Keratinocyte (primary cell): ENCODE data around the gene PKP2. TPM values are rescaled to one million over a fixed set of nuclear protein-coding genes. Genes with fewer than 3 reads are reported as not detected.

Source experiments
- DNase-seq: peaks from one replicate; pipeline ENCODE4 v3.0.0-alpha.2; 2011; ENCODE audit warnings: low read depth, missing footprints, low spot score
- FAIRE-seq: peaks from 2 replicates; lab custom pipeline; 2011; peaks lifted over from hg19 to GRCh38; lab: Jason Lieb, UNC
- H2AFZ ChIP-seq: 2 replicates; pipeline ENCODE4 v1.6.0; 2012; ENCODE audit warnings: low read length, control low read depth, inconsistent platforms; ENCODE audit not compliant: control insufficient read depth
- H3K27ac ChIP-seq: 2 replicates; pipeline ENCODE4 v1.5.1; 2011; ENCODE audit warnings: low read length; ENCODE audit not compliant: control insufficient read depth, insufficient read depth
- H3K27me3 ChIP-seq: 3 replicates; pipeline ENCODE4 v1.6.0; 2011; ENCODE audit warnings: low read length; ENCODE audit not compliant: control insufficient read depth, insufficient read depth; ENCODE audit errors: extremely low read depth
- H3K36me3 ChIP-seq, 2 experiments: 2 replicates in 1 of 2; 3 replicates in 1 of 2; pipeline ENCODE4 v1.5.1; 2011; ENCODE audit warnings: low read length in 2 of 2, mild to moderate bottlenecking in 1 of 2; ENCODE audit not compliant: control insufficient read depth in 2 of 2, insufficient read depth in 2 of 2; ENCODE audit errors: extremely low read depth in 1 of 2
- H3K4me1 ChIP-seq: 3 replicates; pipeline ENCODE4 v1.5.1; 2011; ENCODE audit warnings: low read length; ENCODE audit not compliant: control insufficient read depth, insufficient read depth; ENCODE audit errors: extremely low read depth
- H3K4me2 ChIP-seq: 3 replicates; pipeline ENCODE4 v1.6.0; 2011; ENCODE audit warnings: low read depth, low read length; ENCODE audit not compliant: control insufficient read depth, insufficient read depth; ENCODE audit errors: extremely low read depth
- H3K4me3 ChIP-seq, 3 experiments: fragments of 200-600 bp in 1 of 3; sonication (generic) in 1 of 3; 2 replicates in 2 of 3; 3 replicates in 1 of 3; pipeline ENCODE4 v1.5.1; 2011 to 2016; ENCODE audit warnings: low read length in 3 of 3, mild to moderate bottlenecking in 3 of 3, control low read depth in 2 of 3, inconsistent platforms in 1 of 3, low read depth in 1 of 3, mixed read lengths in 1 of 3, mixed run types in 1 of 3, moderate library complexity in 1 of 3; ENCODE audit not compliant: control insufficient read depth in 2 of 3, insufficient read depth in 2 of 3; ENCODE audit errors: extremely low read depth in 1 of 3
- H3K79me2 ChIP-seq: 2 replicates; pipeline ENCODE4 v1.6.0; 2012; ENCODE audit warnings: low read length; ENCODE audit not compliant: control insufficient read depth, insufficient read depth
- H3K9ac ChIP-seq: 3 replicates; pipeline ENCODE4 v1.6.0; 2011; ENCODE audit warnings: low read length; ENCODE audit not compliant: control insufficient read depth, insufficient read depth; ENCODE audit errors: extremely low read depth
- H3K9me1 ChIP-seq: 3 replicates; pipeline ENCODE4 v1.6.0; 2011; ENCODE audit warnings: low read length; ENCODE audit not compliant: control insufficient read depth, insufficient read depth; ENCODE audit errors: extremely low read depth
- H3K9me3 ChIP-seq: 2 replicates; pipeline ENCODE4 v1.5.1; 2012; ENCODE audit warnings: low read depth, low read length; ENCODE audit not compliant: control insufficient read depth
- H4K20me1 ChIP-seq: 3 replicates; pipeline ENCODE4 v1.6.0; 2011; ENCODE audit warnings: low read length; ENCODE audit not compliant: control insufficient read depth, insufficient read depth; ENCODE audit errors: extremely low read depth
- EZH2 ChIP-seq: IDR thresholded peaks from one replicate; pipeline ENCODE4 v1.6.1; 2012; ENCODE audit warnings: inconsistent platforms, mild to moderate bottlenecking, low read length, moderate library complexity
- dilution Hi-C: fragments of 300-500 bp; cut with MboI; formaldehyde crosslinking; loops from one replicate; pipeline ENCODE4 v1.7.0; 2020; ENCODE audit warnings: low sequenced_read_pairs; ENCODE audit not compliant: extremely low pct_ligation_motif_present
- polyA plus RNA-seq, 5 experiments: library from polyadenylated mRNA; depleted of rRNA in 3 of 5; stranded (reverse) in 3 of 5; stranded (forward) in 1 of 5; unstranded in 1 of 5; fragments of >200 nt; gene quantifications; 1 replicate in 1 of 5; 2 replicates in 3 of 5; 3 replicates in 1 of 5; pipeline versions ENCODE4 v1.2.1 to v1.2.3, GENCODE V29; 2011 to 2012; ENCODE audit warnings: missing spikeins in 2 of 5, low read depth in 1 of 5, low replicate concordance in 1 of 5
- TF ChIP-seq, protein P1 (sequence below), 3 experiments: IDR thresholded peaks in 1 of 3; conservative IDR thresholded peaks in 1 of 3; optimal IDR thresholded peaks in 1 of 3; 2 replicates in 2 of 3; 3 replicates in 1 of 3; pipeline versions ENCODE3 to v1.5.1; 2011; ENCODE audit warnings: low read length in 3 of 3, mild to moderate bottlenecking in 3 of 3, moderate library complexity in 2 of 3, control low read depth in 1 of 3, inconsistent platforms in 1 of 3; ENCODE audit not compliant: insufficient read depth in 2 of 3; ENCODE audit errors: extremely low read depth in 1 of 3

PKP2 gene
- polyA plus RNA-seq, 1 donor (not counting 4 experiments of a cell fraction or from before 2014, with no cell fraction given) = 50.4 TPM

DNA sequence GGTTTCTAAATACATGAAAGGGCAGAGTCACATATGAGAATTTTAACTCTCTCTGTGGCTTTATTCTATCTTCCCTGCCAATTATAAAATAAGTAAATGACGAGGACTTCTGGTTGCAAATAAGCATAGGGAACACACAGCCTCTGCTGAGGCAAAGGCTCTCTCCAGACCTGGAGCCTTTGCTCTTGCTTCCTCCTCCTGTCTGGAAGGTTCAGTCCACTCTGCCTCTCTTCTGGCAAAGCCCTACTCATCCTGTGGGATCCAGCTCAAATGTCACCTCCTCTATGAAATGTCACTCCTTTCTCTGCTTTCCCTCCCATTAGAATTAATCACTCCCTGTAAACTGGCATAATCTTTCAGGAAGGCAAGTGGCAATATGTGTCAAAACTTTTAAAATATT is 41.9 kb downstream of the PKP2 start:
- no peak overlapping the region for H3K27ac ChIP-seq
- dilution Hi-C loops = no loop called here
- H3K4me1 ChIP-seq = peaks cover 2% of the 10 kb centered on the region
- DNase-seq (no peak), FAIRE-seq (no peak)
- H3K79me2 ChIP-seq = peaks cover 62% of the 10 kb centered on the region
- no peaks in the 10 kb centered on the region for H4K20me1 ChIP-seq
- H3K9me3 ChIP-seq = no peaks in the 10 kb centered on the region
- H3K4me3 ChIP-seq = no peak overlapping the region
- no peak for TF ChIP-seq EZH2
- TF ChIP-seq, protein P1, sequence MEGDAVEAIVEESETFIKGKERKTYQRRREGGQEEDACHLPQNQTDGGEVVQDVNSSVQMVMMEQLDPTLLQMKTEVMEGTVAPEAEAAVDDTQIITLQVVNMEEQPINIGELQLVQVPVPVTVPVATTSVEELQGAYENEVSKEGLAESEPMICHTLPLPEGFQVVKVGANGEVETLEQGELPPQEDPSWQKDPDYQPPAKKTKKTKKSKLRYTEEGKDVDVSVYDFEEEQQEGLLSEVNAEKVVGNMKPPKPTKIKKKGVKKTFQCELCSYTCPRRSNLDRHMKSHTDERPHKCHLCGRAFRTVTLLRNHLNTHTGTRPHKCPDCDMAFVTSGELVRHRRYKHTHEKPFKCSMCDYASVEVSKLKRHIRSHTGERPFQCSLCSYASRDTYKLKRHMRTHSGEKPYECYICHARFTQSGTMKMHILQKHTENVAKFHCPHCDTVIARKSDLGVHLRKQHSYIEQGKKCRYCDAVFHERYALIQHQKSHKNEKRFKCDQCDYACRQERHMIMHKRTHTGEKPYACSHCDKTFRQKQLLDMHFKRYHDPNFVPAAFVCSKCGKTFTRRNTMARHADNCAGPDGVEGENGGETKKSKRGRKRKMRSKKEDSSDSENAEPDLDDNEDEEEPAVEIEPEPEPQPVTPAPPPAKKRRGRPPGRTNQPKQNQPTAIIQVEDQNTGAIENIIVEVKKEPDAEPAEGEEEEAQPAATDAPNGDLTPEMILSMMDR (optimal IDR thresholded peaks at IDR 0.05 in 1 of 3, IDR thresholded peaks at IDR 0.05 in 1 of 3, conservative IDR thresholded peaks at IDR 0.05 in 1 of 3; ENCODE audit: extremely low read depth in 1 of 3, insufficient read depth in 2 of 3, low read length in 3 of 3) = no peak
- H3K27me3 ChIP-seq = no peaks in the 10 kb centered on the region
- peaks cover 4 to 6% of the 10 kb centered on the region in 2 experiments for H3K36me3 ChIP-seq
- no peak overlapping the region for H3K4me2 ChIP-seq
- no peak overlapping the region for H3K9ac ChIP-seq
- H2AFZ ChIP-seq = no peak overlapping the region
- H3K9me1 ChIP-seq = no peaks in the 10 kb centered on the region

GRCh38 chr12:32854097-32854496 is 42.5 kb downstream of the PKP2 start:
- H3K27me3 ChIP-seq = no peaks in the 10 kb centered on the region
- H3K79me2 ChIP-seq = peaks cover 58% of the 10 kb centered on the region
- no peaks in the 10 kb centered on the region for H3K9me1 ChIP-seq
- H3K4me2 ChIP-seq = no peak overlapping the region
- no peak overlapping the region for H3K27ac ChIP-seq
- no peak for TF ChIP-seq EZH2
- TF ChIP-seq, protein P1 (optimal IDR thresholded peaks at IDR 0.05 in 1 of 3, IDR thresholded peaks at IDR 0.05 in 1 of 3, conservative IDR thresholded peaks at IDR 0.05 in 1 of 3; ENCODE audit: extremely low read depth in 1 of 3, insufficient read depth in 2 of 3, low read length in 3 of 3) = no peak
- H3K9me3 ChIP-seq = no peaks in the 10 kb centered on the region
- H2AFZ ChIP-seq = no peak overlapping the region
- H4K20me1 ChIP-seq = no peaks in the 10 kb centered on the region
- no peak for FAIRE-seq
- peaks cover 5 to 13% of the 10 kb centered on the region in 2 experiments for H3K36me3 ChIP-seq
- no peak overlapping the region for H3K4me3 ChIP-seq
- no peak for DNase-seq
- H3K4me1 ChIP-seq = no peaks in the 10 kb centered on the region
- H3K9ac ChIP-seq = no peak overlapping the region
- dilution Hi-C loops = no loop called here
